SU-DHL-6 (cell line): ENCODE measurements around the gene MCOLN2.

Experiments
- H2AFZ ChIP-seq: fragments of 200-600 bp; sonication (generic); 2 replicates; pipeline ENCODE4 v1.6.1; 2014; ENCODE audit warnings: low read depth, mild to moderate bottlenecking, moderate library complexity, mixed read lengths, antibody characterized with exemption, low read length; ENCODE audit not compliant: severe bottlenecking
- H3F3A ChIP-seq: fragments of 200-600 bp; shearing (Covaris generic); 2 replicates; pipeline ENCODE4 v1.6.0; 2016; ENCODE audit warnings: antibody characterized with exemption, mild to moderate bottlenecking; ENCODE audit not compliant: insufficient read depth
- H3K27ac ChIP-seq: fragments of 200-600 bp; sonication (generic); 2 replicates; pipeline ENCODE4 v1.5.1; 2016; ENCODE audit warnings: low read depth, mild to moderate bottlenecking, low read length, moderate library complexity, mixed read lengths
- H3K27me3 ChIP-seq: fragments of 200-600 bp; sonication (generic), shearing (Covaris generic); 2 replicates; pipeline ENCODE4 v1.6.0; 2014; ENCODE audit warnings: mild to moderate bottlenecking, low read length
- H3K36me3 ChIP-seq: fragments of 200-600 bp; sonication (generic); 2 replicates; pipeline ENCODE4 v1.6.1; 2014; ENCODE audit warnings: mild to moderate bottlenecking, low read length, mixed read lengths
- H3K4me2 ChIP-seq: fragments of 300-600, 200-600 bp; shearing (Covaris generic), sonication (generic); 2 replicates; pipeline ENCODE4 v1.6.0; 2014; ENCODE audit warnings: low read length, low read depth, mild to moderate bottlenecking; ENCODE audit not compliant: poor library complexity, severe bottlenecking
- H3K4me3 ChIP-seq: fragments of 200-600 bp; sonication (generic); 2 replicates; pipeline ENCODE4 v1.5.1; 2014; ENCODE audit warnings: antibody characterized with exemption, low read length, mild to moderate bottlenecking, mixed read lengths; ENCODE audit not compliant: insufficient read depth, poor library complexity, severe bottlenecking
- H3K79me2 ChIP-seq: fragments of 200-600 bp; sonication (generic); 2 replicates; pipeline ENCODE4 v1.6.1; 2014; ENCODE audit warnings: mild to moderate bottlenecking, low read length, moderate library complexity; ENCODE audit not compliant: insufficient read depth
- H3K9ac ChIP-seq: fragments of 200-600 bp; sonication (generic); 2 replicates; pipeline ENCODE4 v1.7.0; 2014; ENCODE audit warnings: mild to moderate bottlenecking, low read length
- H3K9me2 ChIP-seq: fragments of 200-600 bp; sonication (generic); replicated peaks from 2 replicates; pipeline ENCODE4 v1.6.1; 2014; ENCODE audit warnings: low read length; ENCODE audit not compliant: insufficient read depth
- H3K9me3 ChIP-seq: fragments of 200-600 bp; sonication (generic); 2 replicates; pipeline ENCODE4 v1.6.1; 2014; ENCODE audit warnings: low read length, mixed read lengths; ENCODE audit not compliant: insufficient read depth
- H4K20me1 ChIP-seq: fragments of 200-600 bp; sonication (generic); 2 replicates; pipeline ENCODE4 v1.6.1; 2014; ENCODE audit warnings: low read depth, mild to moderate bottlenecking, antibody characterized with exemption, low read length, moderate library complexity, mixed read lengths
- CTCF ChIP-seq: fragments of 200-600 bp; sonication (generic); IDR thresholded peaks from one replicate; pipeline ENCODE4 v1.5.1; 2017; ENCODE audit warnings: antibody characterized with exemption, mild to moderate bottlenecking, low read length, moderate library complexity; ENCODE audit not compliant: insufficient read depth, poor library complexity, severe bottlenecking
- EZH2phosphoT487 ChIP-seq: fragments of 200-600 bp; sonication (generic), shearing (Covaris generic); conservative IDR thresholded peaks from 2 replicates; pipeline ENCODE4 v1.6.1; 2018; ENCODE audit warnings: mild to moderate bottlenecking, antibody characterized with exemption, low read length, moderate library complexity, mixed read lengths

The MCOLN2 gene

GRCh38 chr1:84883286-84883685 lies 113.6 kb downstream of the MCOLN2 start:
- Histone ChIP-seq H3F3A (no peaks in the 10 kb centered on the region), H3K27ac (no peak overlapping the region), H3K4me3 (no peak overlapping the region), H3K9me3 (no peaks in the 10 kb centered on the region), H3K79me2 (no peaks in the 10 kb centered on the region), H3K36me3 (no peaks in the 10 kb centered on the region), H3K4me2 (no peak overlapping the region), H3K27me3 (no peaks in the 10 kb centered on the region), H2AFZ (no peak overlapping the region), H3K9me2 (no peaks in the 10 kb centered on the region), H4K20me1 (no peaks in the 10 kb centered on the region), H3K9ac (no peak overlapping the region)
- TF ChIP-seq CTCF: no peak
- TF ChIP-seq EZH2phosphoT487: no peak

- Histone ChIP-seq H3K4me3 (no peak overlapping the region), H3K36me3 (no peaks in the 10 kb centered on the region), H3K27ac (no peak overlapping the region), H3K9me2 (no peaks in the 10 kb centered on the region), H3K9me3 (no peaks in the 10 kb centered on the region), H3K79me2 (no peaks in the 10 kb centered on the region), H3F3A (no peaks in the 10 kb centered on the region), H2AFZ (no peak overlapping the region), H3K4me2 (no peak overlapping the region), H3K27me3 (no peaks in the 10 kb centered on the region), H3K9ac (no peak overlapping the region), H4K20me1 (no peaks in the 10 kb centered on the region)
- TF ChIP-seq EZH2phosphoT487 (no peak), CTCF (no peak)
Measured at GRCh38 chr1:84877592-84877991, 119.3 kb downstream of the MCOLN2 start.

- Histone ChIP-seq H3K27me3 (no peaks in the 10 kb centered on the region), H3K9ac (no peak overlapping the region), H3K27ac (no peak overlapping the region), H2AFZ (no peak overlapping the region), H3K9me3 (no peaks in the 10 kb centered on the region), H3K4me2 (no peak overlapping the region), H3K79me2 (no peaks in the 10 kb centered on the region), H3K4me3 (no peak overlapping the region), H4K20me1 (no peaks in the 10 kb centered on the region), H3K9me2 (no peaks in the 10 kb centered on the region), H3K36me3 (no peaks in the 10 kb centered on the region), H3F3A (no peaks in the 10 kb centered on the region)
- TF ChIP-seq CTCF: no peak
- no peak for TF ChIP-seq EZH2phosphoT487
Measured at GRCh38 chr1:84876353-84876752, 120.6 kb downstream of the MCOLN2 start.
